Left lung (tissue), 10 donors: ENCODE measurements around the gene WDR45. TPM values are rescaled to one million over a fixed set of nuclear protein-coding genes. Genes with fewer than 3 reads are reported as not detected.

ENCODE experiments used
- ATAC-seq: fragments of 200-7000 bp; cut with Tn5 transposase; one replicate; pipeline ENCODE4 v1.9.1; 2020; ENCODE audit warnings: moderate library complexity
- DNase-seq, 4 donors: peaks; one replicate each; pipeline ENCODE4 v3.0.0-alpha.2; 2013 to 2020
- H3K27ac ChIP-seq, 2 donors: fragments of 200-600 bp; sonication (generic) in 1 of 2; one replicate each; pipeline versions ENCODE4 v1.5.0 to v1.8.0; 2020 to 2021
- H3K27me3 ChIP-seq, 2 donors: fragments of 200-600 bp; sonication (generic) in 1 of 2; one replicate each; pipeline versions ENCODE4 v1.5.0 to v1.8.0; 2020 to 2021
- H3K36me3 ChIP-seq, 2 donors: fragments of 200-600 bp; sonication (generic) in 1 of 2; one replicate each; pipeline versions ENCODE4 v1.5.0 to v1.8.0; 2020 to 2021
- H3K4me1 ChIP-seq, 2 donors: fragments of 200-600 bp; one replicate each; pipeline ENCODE4 v1.8.0; 2021
- H3K4me3 ChIP-seq, 2 donors: fragments of 200-600 bp; sonication (generic) in 1 of 2; one replicate each; pipeline versions ENCODE4 v1.5.0 to v1.8.0; 2020 to 2021; ENCODE audit warnings: mild to moderate bottlenecking in 1 of 2
- H3K9me3 ChIP-seq, 2 donors: fragments of 200-600 bp; sonication (generic) in 1 of 2; one replicate each; pipeline versions ENCODE4 v1.5.0 to v1.8.0; 2020 to 2021
- intact Hi-C, 2 donors: fragments of 100-400 bp; cut with DNase I; formaldehyde crosslinking; loops; one replicate each; pipeline versions ENCODE4 v1.11.2 to v1.14.2; 2022
- polyA plus RNA-seq, 6 donors: library from polyadenylated mRNA; unstranded; fragments of 120-200 nt; gene quantifications; one replicate each; pipeline ENCODE4 v1.2.1, GENCODE V29; 2013; ENCODE audit not compliant: insufficient read length in 6 of 6
- total RNA-seq, 2 donors: library from RNA; stranded (reverse); fragmentation: NEBNext Ultra II Directional; extraction: Animal tissue kit (Norgen Biotek cat#: 25700); gene quantifications; one replicate each; pipeline ENCODE4 v1.2.1, GENCODE V29; 2021
- TF ChIP-seq, protein P1 (sequence below), 2 donors: fragments of 200-600 bp; sonication (generic) in 1 of 2; IDR thresholded peaks; one replicate each; pipeline versions ENCODE4 v1.5.0 to v1.8.0; 2021; ENCODE audit warnings: antibody characterized with exemption in 2 of 2
- donor health status: DM: no; HTN: yes; CAD: no.
- donor health status: DM: no; HTN: no; CAD: no.

The WDR45 gene
- total and polyA plus RNA-seq, 8 donors, result 45.8 to 61.5 (median 48.2) TPM

- Histone ChIP-seq H3K4me3 (no peak overlapping the region), H3K36me3 (no peaks in the 10 kb centered on the region), H3K27ac (no peak overlapping the region), H3K4me1 (peaks cover 0 to 6% of the 10 kb centered on the region in 2 donors), H3K27me3 (no peaks in the 10 kb centered on the region), H3K9me3 (no peaks in the 10 kb centered on the region)
- intact Hi-C loops, result no loop called here
- ATAC-seq, result no peak
- no peak for DNase-seq
- TF ChIP-seq, protein P1, sequence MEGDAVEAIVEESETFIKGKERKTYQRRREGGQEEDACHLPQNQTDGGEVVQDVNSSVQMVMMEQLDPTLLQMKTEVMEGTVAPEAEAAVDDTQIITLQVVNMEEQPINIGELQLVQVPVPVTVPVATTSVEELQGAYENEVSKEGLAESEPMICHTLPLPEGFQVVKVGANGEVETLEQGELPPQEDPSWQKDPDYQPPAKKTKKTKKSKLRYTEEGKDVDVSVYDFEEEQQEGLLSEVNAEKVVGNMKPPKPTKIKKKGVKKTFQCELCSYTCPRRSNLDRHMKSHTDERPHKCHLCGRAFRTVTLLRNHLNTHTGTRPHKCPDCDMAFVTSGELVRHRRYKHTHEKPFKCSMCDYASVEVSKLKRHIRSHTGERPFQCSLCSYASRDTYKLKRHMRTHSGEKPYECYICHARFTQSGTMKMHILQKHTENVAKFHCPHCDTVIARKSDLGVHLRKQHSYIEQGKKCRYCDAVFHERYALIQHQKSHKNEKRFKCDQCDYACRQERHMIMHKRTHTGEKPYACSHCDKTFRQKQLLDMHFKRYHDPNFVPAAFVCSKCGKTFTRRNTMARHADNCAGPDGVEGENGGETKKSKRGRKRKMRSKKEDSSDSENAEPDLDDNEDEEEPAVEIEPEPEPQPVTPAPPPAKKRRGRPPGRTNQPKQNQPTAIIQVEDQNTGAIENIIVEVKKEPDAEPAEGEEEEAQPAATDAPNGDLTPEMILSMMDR (IDR thresholded peaks at IDR 0.05), result no peak
These were observed 22.5 kb upstream of the WDR45 start for GRCh38 chrX:49102190-49102589.

- DNase-seq, result no peak
- TF ChIP-seq, protein P1 (IDR thresholded peaks at IDR 0.05), result no peak
- Histone ChIP-seq H3K9me3 (no peaks in the 10 kb centered on the region), H3K27me3 (no peaks in the 10 kb centered on the region), H3K4me1 (peaks cover 0 to 6% of the 10 kb centered on the region in 2 donors), H3K36me3 (no peaks in the 10 kb centered on the region), H3K4me3 (peak overlapping the region; percentile 33 to 54), H3K27ac (peak overlapping the region in 1 of 2 donors; percentile 82)
- intact Hi-C loops, result no loop called here
- peak; percentile 1 for ATAC-seq
These were observed 21.9 kb upstream of the WDR45 start for GRCh38 chrX:49101629-49101984.

GRCh38 chrX:49100704-49101628 is 21.3 kb upstream of the WDR45 start:
- ATAC-seq, result peak; percentile 97
- Histone ChIP-seq H3K36me3 (no peaks in the 10 kb centered on the region), H3K4me3 (peak overlapping the region; percentile 33 to 54), H3K4me1 (peaks cover 0 to 6% of the 10 kb centered on the region in 2 donors), H3K27me3 (no peaks in the 10 kb centered on the region), H3K9me3 (no peaks in the 10 kb centered on the region), H3K27ac (peak overlapping the region; percentile 65 to 82)
- intact Hi-C loops, result no loop called here
- TF ChIP-seq, protein P1 (IDR thresholded peaks at IDR 0.05), result no peak
- DNase-seq, result peak; percentile 82 to 93 (median 90)

DNA sequence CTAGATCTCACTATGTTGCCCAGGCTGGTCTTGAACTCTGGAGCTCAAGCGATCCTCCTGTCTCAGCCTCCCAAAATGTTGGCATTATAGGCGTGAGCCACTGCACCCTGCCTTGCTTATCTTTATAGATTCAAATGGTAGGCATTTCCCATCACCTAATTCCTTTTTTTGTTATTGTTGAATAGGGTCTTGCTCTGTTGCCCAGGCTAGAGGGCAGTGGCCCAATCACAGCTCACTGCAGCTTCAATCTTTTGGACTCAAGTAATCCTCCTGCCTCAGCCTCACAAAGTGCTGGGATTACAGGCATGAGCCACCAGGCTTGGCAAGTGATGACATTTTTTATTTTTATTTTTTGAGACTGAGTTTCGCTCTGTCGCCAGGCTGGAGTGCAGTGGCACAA is 16.7 kb upstream of the WDR45 start:
- TF ChIP-seq, protein P1 (IDR thresholded peaks at IDR 0.05), result no peak
- intact Hi-C loops, result no loop called here
- DNase-seq (no peak), ATAC-seq (no peak)
- Histone ChIP-seq H3K9me3 (no peaks in the 10 kb centered on the region), H3K27ac (no peak overlapping the region), H3K36me3 (no peaks in the 10 kb centered on the region), H3K27me3 (no peaks in the 10 kb centered on the region), H3K4me1 (peaks cover 0 to 2% of the 10 kb centered on the region in 2 donors), H3K4me3 (no peak overlapping the region)

DNA sequence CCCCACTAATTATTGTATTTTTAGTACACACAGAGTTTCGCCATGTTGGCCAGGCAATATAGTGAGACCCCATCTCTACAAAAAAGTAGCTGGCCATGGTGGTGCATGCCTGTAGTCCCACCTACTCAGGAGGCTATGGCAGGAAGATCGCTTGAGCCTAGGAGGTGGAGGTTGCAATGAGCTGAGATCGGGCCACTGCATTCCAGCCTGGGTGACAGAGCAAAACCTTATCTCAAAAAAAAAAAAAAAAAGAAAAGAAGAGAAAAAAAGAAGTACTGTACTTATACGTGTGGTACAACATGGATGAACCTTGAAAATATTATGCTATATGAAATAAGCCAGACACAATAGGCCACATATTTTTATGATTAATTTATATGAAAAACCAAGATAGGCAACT is 9.9 kb upstream of the WDR45 start:
- intact Hi-C loops, result no loop called here
- no peak overlapping the region for H3K4me3 ChIP-seq
- ATAC-seq (no peak), DNase-seq (no peak)
- H3K27ac ChIP-seq, result no peak overlapping the region
- no peaks in the 10 kb centered on the region for H3K36me3 ChIP-seq
- TF ChIP-seq, protein P1 (IDR thresholded peaks at IDR 0.05), result no peak
- no peaks in the 10 kb centered on the region for H3K9me3 ChIP-seq
- no peaks in the 10 kb centered on the region for H3K27me3 ChIP-seq
- no peaks in the 10 kb centered on the region for H3K4me1 ChIP-seq
